HEK293 (cell line): ENCODE results near the gene WNT5B.

Source experiments
- CTCF ChIA-PET: fragments of 350-600 bp; formaldehyde crosslinking; extraction: SDS; loops from one replicate; lab custom pipeline; 2021; ENCODE audit warnings: antibody characterized with exemption; lab: Yijun Ruan, JAX
- POLR2A ChIA-PET: fragments of 300-600 bp; formaldehyde crosslinking; extraction: SDS; loops from one replicate; lab custom pipeline; 2020; ENCODE audit warnings: antibody characterized with exemption, inconsistent platforms; lab: Yijun Ruan, JAX
- H3K27ac ChIP-seq: fragments of 200-500 bp; sonication (Bioruptor generic); 2 replicates; pipeline ENCODE4 v1.5.1; 2014; ENCODE audit warnings: low read depth, low read length, control low read depth, inconsistent platforms; ENCODE audit errors: extremely low read depth
- H3K36me3 ChIP-seq, 2 experiments: fragments of 200-500 bp in 1 of 2; sonication (Bioruptor generic) in 1 of 2; 1 replicate in 1 of 2; 2 replicates in 1 of 2; pipeline ENCODE4 v1.5.1; 2014 to 2017; ENCODE audit warnings: inconsistent platforms in 2 of 2, low read length in 2 of 2; ENCODE audit not compliant: control insufficient read depth in 2 of 2, insufficient read depth in 1 of 2
- H3K4me1 ChIP-seq: fragments of 200-500 bp; sonication (Bioruptor generic); 2 replicates; pipeline ENCODE4 v1.5.1; 2014; ENCODE audit warnings: mild to moderate bottlenecking, low read length, inconsistent platforms; ENCODE audit not compliant: control insufficient read depth, insufficient read depth
- H3K4me3 ChIP-seq: 2 replicates; pipeline ENCODE4 v1.5.1; 2011; ENCODE audit warnings: low read depth, mild to moderate bottlenecking, control low read depth, low read length, moderate library complexity
- H3K9me3 ChIP-seq: fragments of 200-500 bp; sonication (Bioruptor generic); 2 replicates; pipeline ENCODE4 v1.5.1; 2014; ENCODE audit warnings: low read depth, low read length, inconsistent platforms; ENCODE audit not compliant: control insufficient read depth, insufficient read depth
- IKZF3 ChIP-seq: fragments of 450-650 bp; IDR thresholded peaks from 2 replicates; pipeline ENCODE4 v1.5.0; 2018; ENCODE audit warnings: missing biosample characterization, mild to moderate bottlenecking, missing genetic modification characterization, moderate library complexity
- KLF10 ChIP-seq: fragments of 450-650 bp; IDR thresholded peaks from 2 replicates; pipeline ENCODE4 v1.5.1; 2018; ENCODE audit warnings: missing biosample characterization, mild to moderate bottlenecking, missing genetic modification characterization
- MEIS1 ChIP-seq: sonication (generic); formaldehyde crosslinking; IDR thresholded peaks from 2 replicates; pipeline ENCODE4 v1.8.1; 2022; ENCODE audit warnings: missing genetic modification reagents, mild to moderate bottlenecking, borderline replicate concordance
- PRDM4 ChIP-seq: fragments of 450-650 bp; formaldehyde crosslinking; IDR thresholded peaks from 2 replicates; pipeline ENCODE4 v1.5.1; 2017; ENCODE audit warnings: missing biosample characterization, missing genetic modification characterization
- RBAK ChIP-seq: fragments of 450-650 bp; formaldehyde crosslinking; IDR thresholded peaks from 2 replicates; pipeline ENCODE4 v1.5.1; 2016; ENCODE audit warnings: missing biosample characterization, missing genetic modification characterization
- SP7 ChIP-seq: fragments of 450-650 bp; formaldehyde crosslinking; IDR thresholded peaks from 2 replicates; pipeline ENCODE4 v1.5.1; 2016; ENCODE audit warnings: missing biosample characterization, missing genetic modification characterization
- TRIM28 ChIP-seq: IDR thresholded peaks from 2 replicates; pipeline ENCODE4 v1.6.1; 2011; ENCODE audit warnings: low read length, control low read depth, borderline replicate concordance
- WT1 ChIP-seq: fragments of 450-650 bp; formaldehyde crosslinking; IDR thresholded peaks from 2 replicates; pipeline ENCODE4 v1.5.1; 2016; ENCODE audit warnings: missing biosample characterization, missing genetic modification characterization
- ZBTB1 ChIP-seq: fragments of 450-650 bp; formaldehyde crosslinking; IDR thresholded peaks from 2 replicates; pipeline ENCODE4 v1.5.1; 2016; ENCODE audit warnings: missing biosample characterization, missing genetic modification characterization
- ZBTB6 ChIP-seq: fragments of 450-650 bp; formaldehyde crosslinking; IDR thresholded peaks from 2 replicates; pipeline ENCODE4 v1.5.1; 2017; ENCODE audit warnings: missing biosample characterization, missing genetic modification characterization
- ZEB2 ChIP-seq: fragments of 450-650 bp; formaldehyde crosslinking; IDR thresholded peaks from 2 replicates; pipeline ENCODE4 v1.5.1; 2016; ENCODE audit warnings: missing biosample characterization, missing genetic modification characterization
- ZNF16 ChIP-seq: fragments of 450-650 bp; formaldehyde crosslinking; IDR thresholded peaks from 2 replicates; pipeline ENCODE4 v1.5.1; 2016; ENCODE audit warnings: low read depth, missing biosample characterization, missing genetic modification characterization
- ZNF248 ChIP-seq: fragments of 450-650 bp; formaldehyde crosslinking; IDR thresholded peaks from 2 replicates; pipeline ENCODE4 v1.5.1; 2017; ENCODE audit warnings: missing biosample characterization, missing genetic modification characterization
- ZNF26 ChIP-seq: fragments of 450-650 bp; formaldehyde crosslinking; IDR thresholded peaks from 2 replicates; pipeline ENCODE4 v1.5.1; 2016; ENCODE audit warnings: missing biosample characterization, missing genetic modification characterization
- ZNF274 ChIP-seq, 2 experiments: fragments of 200-500 bp in 1 of 2; fragments of 450-650 bp in 1 of 2; sonication (Bioruptor generic) in 1 of 2; formaldehyde crosslinking in 1 of 2; IDR thresholded peaks; 2 replicates each; pipeline versions ENCODE4 v1.5.1 to v1.6.1; 2014 to 2016; ENCODE audit warnings: borderline replicate concordance in 1 of 2, inconsistent platforms in 1 of 2, low read length in 1 of 2, missing biosample characterization in 1 of 2, missing genetic modification characterization in 1 of 2
- ZNF394 ChIP-seq: fragments of 450-650 bp; formaldehyde crosslinking; IDR thresholded peaks from 2 replicates; pipeline ENCODE4 v1.5.1; 2016; ENCODE audit warnings: missing biosample characterization, missing genetic modification characterization, mild to moderate bottlenecking, moderate library complexity, borderline replicate concordance
- ZNF416 ChIP-seq: fragments of 450-650 bp; formaldehyde crosslinking; IDR thresholded peaks from 2 replicates; pipeline ENCODE4 v1.5.1; 2016; ENCODE audit warnings: missing biosample characterization, missing genetic modification characterization
- ZNF488 ChIP-seq: fragments of 450-650 bp; formaldehyde crosslinking; IDR thresholded peaks from 2 replicates; pipeline ENCODE4 v1.5.1; 2016; ENCODE audit warnings: missing biosample characterization, missing genetic modification characterization
- ZNF513 ChIP-seq: fragments of 450-650 bp; IDR thresholded peaks from 2 replicates; pipeline ENCODE4 v1.5.1; 2018; ENCODE audit warnings: missing biosample characterization, missing genetic modification characterization
- ZNF548 ChIP-seq: fragments of 450-650 bp; formaldehyde crosslinking; IDR thresholded peaks from 2 replicates; pipeline ENCODE4 v1.5.1; 2016; ENCODE audit warnings: missing biosample characterization, missing genetic modification characterization
- ZNF549 ChIP-seq: fragments of 450-650 bp; IDR thresholded peaks from 2 replicates; pipeline ENCODE4 v1.5.1; 2018; ENCODE audit warnings: missing biosample characterization, missing genetic modification characterization, mild to moderate bottlenecking, inconsistent platforms, moderate library complexity
- ZNF561 ChIP-seq: fragments of 450-650 bp; IDR thresholded peaks from 2 replicates; pipeline ENCODE4 v1.5.1; 2018; ENCODE audit warnings: missing biosample characterization, missing genetic modification characterization, borderline replicate concordance
- ZNF571 ChIP-seq: fragments of 450-650 bp; formaldehyde crosslinking; IDR thresholded peaks from 2 replicates; pipeline ENCODE4 v1.5.0; 2017; ENCODE audit warnings: missing biosample characterization, missing genetic modification characterization
- ZNF76 ChIP-seq: fragments of 450-650 bp; formaldehyde crosslinking; IDR thresholded peaks from 2 replicates; pipeline ENCODE4; 2016; ENCODE audit warnings: low read depth, missing biosample characterization, missing genetic modification characterization, borderline replicate concordance
- ZNF768 ChIP-seq: fragments of 450-650 bp; formaldehyde crosslinking; IDR thresholded peaks from 2 replicates; pipeline ENCODE4 v1.5.1; 2018; ENCODE audit warnings: missing biosample characterization, mild to moderate bottlenecking, missing genetic modification characterization
- ZNF792 ChIP-seq: fragments of 450-650 bp; formaldehyde crosslinking; IDR thresholded peaks from 2 replicates; pipeline ENCODE4 v1.5.1; 2016; ENCODE audit warnings: missing biosample characterization, missing genetic modification characterization
- ZNF837 ChIP-seq: fragments of 450-650 bp; formaldehyde crosslinking; IDR thresholded peaks from 2 replicates; pipeline ENCODE4 v1.5.1; 2016; ENCODE audit warnings: missing biosample characterization, missing genetic modification characterization

Gene WNT5B

GRCh38 chr12:1606021-1606622 is 22.9 kb upstream of the WNT5B start (continued):
- TF ChIP-seq ZNF837 (tag by site-specific recombination) (no peak), ZNF394 (tag by site-specific recombination) (peak; percentile 92), ZNF76 (tag by site-specific recombination) (no peak), ZNF548 (tag by site-specific recombination) (no peak), ZBTB6 (peak; percentile 24), RBAK (tag by site-specific recombination) (no peak), ZBTB1 (tag by site-specific recombination) (no peak), ZNF274 (IDR thresholded peaks at IDR 0.05; ENCODE audit: low read length) (no peak), ZNF274 (tag by site-specific recombination; IDR thresholded peaks at IDR 0.05; ENCODE audit: borderline replicate concordance) (no peak), ZNF561 (tag by site-specific recombination) (peak; percentile 60), ZNF26 (no peak), SP7 (peak; percentile 7; the same call in 1 of the 2 replicates), PRDM4 (tag by site-specific recombination) (no peak), TRIM28 (peak; percentile 80; the same call in 1 of the 2 replicates), ZNF571 (tag by site-specific recombination) (no peak), ZNF549 (tag by site-specific recombination) (no peak), WT1 (tag by site-specific recombination) (0 out of 2 replicates have a peak, but pooled peaks have one; percentile 34), ZNF768 (tag by site-specific recombination) (no peak)

- Histone ChIP-seq H3K4me1 (peaks cover 8% of the 10 kb centered on the region), H3K36me3 (no peaks in the 10 kb centered on the region), H3K4me3 (no peak overlapping the region), H3K9me3 (no peaks in the 10 kb centered on the region), H3K27ac (no peak overlapping the region)
- ChIA-PET CTCF (interaction anchor here (0.6 to 1.1 kb wide), 3 partner anchors 20 to 261 kb away, joined by 3 to 4 read pairs (median 3); no protein-coding TSS in a partner anchor), POLR2A (no interaction called here)
- TF ChIP-seq ZEB2 (tag by site-specific recombination) (0 out of 2 replicates have a peak, but pooled peaks have one; percentile 18), ZNF16 (tag by site-specific recombination) (no peak), ZNF248 (tag by site-specific recombination) (no peak), IKZF3 (tag by site-specific recombination) (peak; percentile 16; the same call in 1 of the 2 replicates), ZNF549 (tag by site-specific recombination) (no peak), ZNF513 (no peak), ZNF792 (tag by site-specific recombination) (no peak), ZNF416 (tag by site-specific recombination) (no peak), ZNF488 (tag by site-specific recombination) (no peak), KLF10 (tag by site-specific recombination) (no peak), MEIS1 (no peak), ZNF548 (tag by site-specific recombination) (0 out of 2 replicates have a peak, but pooled peaks have one; percentile 25)
Measured at GRCh38 chr12:1607940-1608712, 20.9 kb upstream of the WNT5B start.
